GM18909 (cell line): ENCODE results near the gene ZER1.
"Not testable (repeated sequence)": the region's sequence is repeated elsewhere in the genome, so short reads cannot be mapped to it uniquely, and the experiment has no call there.

ENCODE experiments used
- ATAC-seq: cut with Tn5 transposase; IDR thresholded peaks from one replicate; pipeline ENCODE4 v1.9.1; 2021; ENCODE audit warnings: mild to moderate bottlenecking; ENCODE audit not compliant: unreplicated experiment, poor library complexity

The ZER1 gene

GRCh38 chr9:128788445-128788844, 16.7 kb upstream of the ZER1 start:
- ATAC-seq = no peak

DNA sequence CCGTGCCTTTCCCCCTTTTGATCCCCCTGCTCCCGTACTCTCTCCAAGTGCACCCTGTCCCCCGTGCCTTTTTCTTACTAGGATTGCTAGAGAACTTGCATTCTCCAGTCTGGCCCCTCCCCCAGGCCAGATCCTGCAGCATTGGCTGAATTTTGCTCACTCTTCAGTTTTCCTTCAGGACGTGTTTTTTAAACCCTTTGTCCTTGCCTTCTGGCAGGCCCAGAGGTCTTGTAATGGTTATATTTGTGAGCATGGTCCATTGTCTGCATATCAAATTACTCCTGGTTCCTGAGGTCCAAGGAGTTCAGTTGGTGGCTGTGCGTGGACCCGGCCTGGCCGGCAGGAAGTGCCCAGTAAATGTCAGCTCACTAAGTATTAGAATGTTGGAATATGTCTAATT, 15.9 kb upstream of the ZER1 start:
- ATAC-seq = no peak

- ATAC-seq = peak; percentile 85
These were observed 15.2 kb upstream of the ZER1 start, which contains the start of gene TBC1D13 for GRCh38 chr9:128786681-128787601. Gene TBC1D13, plus strand, starts transcription at chr9:128787253. Its CDS starts 101 bp downstream, at chr9:128787354.

DNA sequence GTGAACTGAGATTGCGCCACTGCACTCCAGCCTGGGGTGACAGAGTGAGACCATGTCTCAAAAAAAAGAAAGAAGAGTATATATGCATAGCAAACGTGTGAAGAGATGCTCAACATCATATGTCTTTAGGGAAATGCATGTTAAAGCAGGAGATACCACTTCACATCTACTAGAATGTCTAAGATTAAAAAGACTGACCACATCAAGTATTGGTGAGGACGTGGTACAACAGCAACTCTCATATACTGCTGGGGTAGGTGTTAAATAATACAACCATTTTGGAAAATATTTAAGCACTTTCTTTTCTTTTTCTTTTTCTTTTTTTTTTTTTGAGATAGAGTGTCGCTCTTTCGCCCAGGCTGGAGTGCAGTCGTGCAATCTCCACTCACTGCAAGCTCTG, 13.7 kb upstream of the ZER1 start:
- no peak for ATAC-seq

- no peak for ATAC-seq
These were observed 10.9 kb upstream of the ZER1 start for GRCh38 chr9:128782669-128783068.

- ATAC-seq = no peak
These were observed 9.7 kb upstream of the ZER1 start for GRCh38 chr9:128781187-128782070.

DNA sequence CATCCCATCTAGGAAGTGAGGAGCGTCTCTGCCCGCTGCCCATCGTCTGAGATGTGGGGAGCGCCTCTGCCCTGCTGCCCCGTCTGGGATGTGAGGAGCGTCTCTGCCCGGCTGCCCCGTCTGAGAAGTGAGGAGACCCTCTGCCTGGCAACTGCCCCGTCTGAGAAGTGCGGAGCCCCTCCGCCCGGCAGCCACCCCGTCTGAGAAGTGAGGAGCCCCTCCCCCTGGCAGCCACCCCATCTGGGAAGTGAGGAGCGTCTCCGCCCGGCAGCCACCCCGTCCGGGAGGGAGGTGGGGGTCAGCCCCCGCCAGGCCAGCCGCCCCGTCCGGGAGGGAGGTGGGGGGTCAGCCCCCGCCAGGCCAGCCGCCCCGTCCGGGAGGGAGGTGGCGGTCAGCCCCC, 8.4 kb upstream of the ZER1 start:
- not testable (repeated sequence) for ATAC-seq

GRCh38 chr9:128774804-128775203, 3.1 kb upstream of the ZER1 start:
- no peak for ATAC-seq

GRCh38 chr9:128773049-128773448, 1.3 kb upstream of the ZER1 start:
- no peak for ATAC-seq

- peak; percentile 21 for ATAC-seq
These were observed 519 bp downstream of the ZER1 start for GRCh38 chr9:128771094-128771721.

GRCh38 chr9:128770286-128771030, 1.3 kb downstream of the ZER1 start:
- no peak for ATAC-seq

GRCh38 chr9:128768606-128769005, 3.1 kb downstream of the ZER1 start:
- ATAC-seq = no peak

DNA sequence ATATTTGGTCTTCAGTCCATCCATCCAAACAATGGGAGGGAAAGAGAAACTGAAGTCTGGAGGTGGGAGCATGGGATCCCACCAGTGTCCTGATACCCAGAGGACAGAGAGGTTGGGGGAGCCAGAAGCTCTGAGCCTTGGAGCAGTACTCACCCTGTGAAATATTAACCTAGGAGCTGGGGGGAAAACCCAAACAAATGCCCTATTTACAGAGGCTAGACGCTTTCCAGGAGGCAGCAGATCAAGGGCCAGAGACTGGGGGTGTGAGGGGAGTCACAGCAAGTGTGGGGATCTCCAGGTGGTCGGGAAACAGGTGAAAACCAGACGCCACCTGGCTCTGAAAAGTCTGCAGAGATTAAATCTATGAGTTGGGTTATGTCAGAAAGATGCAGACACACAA, 6.2 kb downstream of the ZER1 start:
- ATAC-seq = no peak

DNA sequence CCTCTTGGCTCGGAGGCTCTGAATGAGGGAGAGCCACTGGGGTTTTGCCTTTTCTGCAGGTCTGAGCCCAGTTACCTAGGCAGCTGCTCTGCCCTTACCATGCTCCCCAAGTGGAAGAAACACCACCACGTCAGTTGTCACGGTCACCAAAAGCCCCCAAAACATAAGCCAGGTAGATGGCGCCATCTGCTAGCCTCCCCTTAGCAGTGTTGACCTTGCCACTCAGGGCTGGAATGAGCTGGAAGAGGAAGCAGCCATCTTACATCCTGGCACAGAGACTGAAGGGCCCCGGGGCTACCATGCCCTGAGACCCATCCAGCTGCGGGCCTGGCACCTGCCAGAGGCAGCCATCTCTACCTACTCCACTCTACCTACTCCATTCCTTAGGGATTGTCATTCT, 7.4 kb downstream of the ZER1 start:
- ATAC-seq = no peak

DNA sequence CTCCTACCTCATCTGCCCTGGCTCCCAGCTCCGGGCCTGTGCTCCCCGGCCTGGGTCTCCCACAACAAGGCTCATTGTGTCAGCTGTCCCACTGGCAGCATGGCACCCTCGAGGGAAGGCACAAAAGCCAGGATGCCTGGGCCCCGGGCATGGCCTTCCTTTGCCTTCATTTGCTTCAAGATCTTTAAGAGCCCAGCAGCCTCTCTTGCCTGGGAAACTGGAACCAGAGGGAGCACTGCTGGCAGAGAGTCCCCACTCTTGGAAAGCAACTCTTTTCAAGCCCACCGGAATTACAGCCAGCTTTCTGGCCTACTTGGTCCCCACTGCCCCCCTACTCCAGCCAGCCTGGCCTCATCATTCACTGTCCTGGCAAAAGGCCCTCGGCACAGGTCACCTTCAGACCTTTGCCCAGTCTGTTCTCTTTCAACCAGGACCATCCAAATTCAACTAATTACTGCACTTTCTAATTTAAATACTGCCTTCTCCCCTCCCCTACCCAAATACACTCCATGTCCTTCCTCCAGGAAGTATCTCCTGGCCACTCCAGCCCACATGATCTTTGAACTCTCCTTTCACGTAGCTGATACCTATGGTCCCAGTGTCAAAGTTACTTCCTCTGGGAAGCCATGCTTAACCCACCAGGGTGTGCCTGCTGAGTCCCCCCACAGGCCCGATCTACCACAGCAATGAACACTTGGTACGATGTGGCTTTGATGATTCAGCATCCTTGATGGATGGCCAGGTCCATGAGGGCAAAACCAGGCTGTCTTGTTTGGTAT, 8.9 kb downstream of the ZER1 start:
- no peak for ATAC-seq

- no peak for ATAC-seq
These were observed 14.1 kb downstream of the ZER1 start for GRCh38 chr9:128757602-128758001.

GRCh38 chr9:128753627-128754026, 18.1 kb downstream of the ZER1 start:
- no peak for ATAC-seq

DNA sequence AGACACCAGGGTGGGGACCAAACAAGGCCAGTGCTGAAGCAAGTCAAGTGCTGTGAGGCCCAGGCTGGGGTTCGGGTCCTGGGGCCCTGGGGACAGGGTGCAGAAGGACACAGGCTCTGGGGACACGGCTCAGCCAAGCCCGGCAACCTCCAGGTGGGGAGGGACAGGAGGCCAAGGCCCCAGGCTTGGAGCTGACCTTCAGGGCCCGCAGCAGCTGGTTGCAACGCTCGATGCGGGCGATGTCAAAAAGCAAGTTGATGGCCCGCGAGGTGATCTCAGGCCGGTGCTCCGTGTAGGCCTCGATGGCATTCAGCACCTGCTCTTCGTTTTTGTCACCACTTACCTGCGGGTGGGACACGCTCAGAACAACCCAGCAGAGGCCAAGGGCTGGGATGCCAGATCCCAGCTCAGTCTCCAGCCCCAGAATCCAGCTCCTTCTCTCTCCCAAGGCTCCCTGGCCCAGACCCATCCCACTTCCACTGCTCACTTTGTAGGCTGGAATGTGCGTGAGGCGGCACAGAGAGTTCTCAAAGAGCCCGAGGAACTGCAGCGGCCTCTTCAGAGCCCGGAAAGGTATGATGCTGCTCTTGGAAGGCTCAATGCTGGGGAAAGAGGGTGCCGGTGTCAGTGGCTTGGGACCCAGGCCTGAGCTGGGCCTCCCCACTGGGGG, 20.7 kb downstream of the ZER1 start:
- ATAC-seq = no peak

GRCh38 chr9:128747241-128747640, 24.5 kb downstream of the ZER1 start:
- no peak for ATAC-seq
